HEK293 (cell line): ENCODE results near the gene AGXT2.

Source experiments
- CTCF ChIA-PET: fragments of 350-600 bp; formaldehyde crosslinking; extraction: SDS; loops from one replicate; lab custom pipeline; 2021; ENCODE audit warnings: antibody characterized with exemption; lab: Yijun Ruan, JAX
- POLR2A ChIA-PET: fragments of 300-600 bp; formaldehyde crosslinking; extraction: SDS; loops from one replicate; lab custom pipeline; 2020; ENCODE audit warnings: antibody characterized with exemption, inconsistent platforms; lab: Yijun Ruan, JAX
- H3K27ac ChIP-seq: fragments of 200-500 bp; sonication (Bioruptor generic); 2 replicates; pipeline ENCODE4 v1.5.1; 2014; ENCODE audit warnings: low read depth, low read length, control low read depth, inconsistent platforms; ENCODE audit errors: extremely low read depth
- H3K36me3 ChIP-seq, 2 experiments: fragments of 200-500 bp in 1 of 2; sonication (Bioruptor generic) in 1 of 2; 1 replicate in 1 of 2; 2 replicates in 1 of 2; pipeline ENCODE4 v1.5.1; 2014 to 2017; ENCODE audit warnings: inconsistent platforms in 2 of 2, low read length in 2 of 2; ENCODE audit not compliant: control insufficient read depth in 2 of 2, insufficient read depth in 1 of 2
- H3K4me1 ChIP-seq: fragments of 200-500 bp; sonication (Bioruptor generic); 2 replicates; pipeline ENCODE4 v1.5.1; 2014; ENCODE audit warnings: mild to moderate bottlenecking, low read length, inconsistent platforms; ENCODE audit not compliant: control insufficient read depth, insufficient read depth
- H3K4me3 ChIP-seq: 2 replicates; pipeline ENCODE4 v1.5.1; 2011; ENCODE audit warnings: low read depth, mild to moderate bottlenecking, control low read depth, low read length, moderate library complexity
- H3K9me3 ChIP-seq: fragments of 200-500 bp; sonication (Bioruptor generic); 2 replicates; pipeline ENCODE4 v1.5.1; 2014; ENCODE audit warnings: low read depth, low read length, inconsistent platforms; ENCODE audit not compliant: control insufficient read depth, insufficient read depth
- GFI1B ChIP-seq: fragments of 450-650 bp; formaldehyde crosslinking; IDR thresholded peaks from 2 replicates; pipeline ENCODE4 v1.5.1; 2016; ENCODE audit warnings: missing biosample characterization, missing genetic modification characterization
- GLIS1 ChIP-seq: fragments of 450-650 bp; formaldehyde crosslinking; IDR thresholded peaks from 2 replicates; pipeline ENCODE4 v1.5.1; 2016; ENCODE audit warnings: missing biosample characterization, missing genetic modification characterization
- PBX3 ChIP-seq: sonication (generic); formaldehyde crosslinking; IDR thresholded peaks from 2 replicates; pipeline ENCODE4 v1.8.1; 2022; ENCODE audit warnings: mild to moderate bottlenecking, moderate library complexity, missing genetic modification reagents
- SCRT2 ChIP-seq: fragments of 450-650 bp; formaldehyde crosslinking; IDR thresholded peaks from 2 replicates; pipeline ENCODE4 v1.5.1; 2016; ENCODE audit warnings: missing biosample characterization, missing genetic modification characterization
- SP3 ChIP-seq: fragments of 450-650 bp; formaldehyde crosslinking; IDR thresholded peaks from 2 replicates; pipeline ENCODE4 v1.5.1; 2016; ENCODE audit warnings: missing biosample characterization, missing genetic modification characterization
- WT1 ChIP-seq: fragments of 450-650 bp; formaldehyde crosslinking; IDR thresholded peaks from 2 replicates; pipeline ENCODE4 v1.5.1; 2016; ENCODE audit warnings: missing biosample characterization, missing genetic modification characterization
- ZBTB1 ChIP-seq: fragments of 450-650 bp; formaldehyde crosslinking; IDR thresholded peaks from 2 replicates; pipeline ENCODE4 v1.5.1; 2016; ENCODE audit warnings: missing biosample characterization, missing genetic modification characterization
- ZBTB11 ChIP-seq: fragments of 450-650 bp; formaldehyde crosslinking; conservative IDR thresholded peaks from 2 replicates; pipeline ENCODE4 v1.5.1; 2016; ENCODE audit warnings: low read depth, missing biosample characterization, missing genetic modification characterization
- ZBTB21 ChIP-seq: fragments of 450-650 bp; formaldehyde crosslinking; IDR thresholded peaks from 2 replicates; pipeline ENCODE4 v1.5.1; 2017; ENCODE audit warnings: missing biosample characterization, missing genetic modification characterization
- ZNF114 ChIP-seq: fragments of 450-650 bp; formaldehyde crosslinking; IDR thresholded peaks from 2 replicates; pipeline ENCODE4 v1.5.0; 2017; ENCODE audit warnings: missing biosample characterization, missing genetic modification characterization
- ZNF140 ChIP-seq: fragments of 450-650 bp; formaldehyde crosslinking; IDR thresholded peaks from 2 replicates; pipeline ENCODE4 v1.5.1; 2016; ENCODE audit warnings: missing biosample characterization, missing genetic modification characterization
- ZNF18 ChIP-seq: fragments of 450-650 bp; formaldehyde crosslinking; IDR thresholded peaks from 2 replicates; pipeline ENCODE4 v1.5.1; 2016; ENCODE audit warnings: missing biosample characterization, missing genetic modification characterization
- ZNF404 ChIP-seq: fragments of 450-650 bp; formaldehyde crosslinking; IDR thresholded peaks from 2 replicates; pipeline ENCODE4 v1.5.1; 2017; ENCODE audit warnings: missing biosample characterization, missing genetic modification characterization
- ZNF473 ChIP-seq: fragments of 450-650 bp; formaldehyde crosslinking; IDR thresholded peaks from 2 replicates; pipeline ENCODE4 v1.5.1; 2017; ENCODE audit warnings: missing biosample characterization, missing genetic modification characterization
- ZNF518A ChIP-seq: fragments of 450-650 bp; formaldehyde crosslinking; conservative IDR thresholded peaks from 2 replicates; pipeline ENCODE4 v1.5.1; 2016; ENCODE audit warnings: low read depth, missing biosample characterization, missing genetic modification characterization
- ZNF600 ChIP-seq: fragments of 450-650 bp; formaldehyde crosslinking; IDR thresholded peaks from 2 replicates; pipeline ENCODE4 v1.5.1; 2016; ENCODE audit warnings: missing biosample characterization, missing genetic modification characterization
- ZNF654 ChIP-seq: fragments of 450-650 bp; formaldehyde crosslinking; IDR thresholded peaks from 2 replicates; pipeline ENCODE4 v1.5.1; 2016; ENCODE audit warnings: low read depth, missing biosample characterization, missing genetic modification characterization
- ZNF777 ChIP-seq: fragments of 450-650 bp; formaldehyde crosslinking; IDR thresholded peaks from 2 replicates; pipeline ENCODE4 v1.5.1; 2017; ENCODE audit warnings: missing biosample characterization, missing genetic modification characterization, borderline replicate concordance
- ZNF792 ChIP-seq: fragments of 450-650 bp; formaldehyde crosslinking; IDR thresholded peaks from 2 replicates; pipeline ENCODE4 v1.5.1; 2016; ENCODE audit warnings: missing biosample characterization, missing genetic modification characterization
- ZSCAN30 ChIP-seq: fragments of 450-650 bp; IDR thresholded peaks from 2 replicates; pipeline ENCODE4 v1.5.1; 2018; ENCODE audit warnings: missing biosample characterization, mild to moderate bottlenecking, missing genetic modification characterization, moderate library complexity
- ZSCAN5A ChIP-seq: fragments of 450-650 bp; formaldehyde crosslinking; IDR thresholded peaks from 2 replicates; pipeline ENCODE4 v1.5.1; 2016; ENCODE audit warnings: missing biosample characterization, missing genetic modification characterization

AGXT2 gene

GRCh38 chr5:35024911-35025510, 22.7 kb downstream of the AGXT2 start:
- Histone ChIP-seq H3K4me1 (no peaks in the 10 kb centered on the region), H3K9me3 (no peaks in the 10 kb centered on the region), H3K36me3 (no peaks in the 10 kb centered on the region), H3K4me3 (no peak overlapping the region), H3K27ac (no peak overlapping the region)
- CTCF ChIA-PET: interaction anchor here (1.6 to 4.6 kb wide), 2 partner anchors 21 to 22 kb away, joined by 6 to 21 read pairs; no protein-coding TSS in a partner anchor
- POLR2A ChIA-PET: no interaction called here
- TF ChIP-seq ZNF18 (tag by site-specific recombination) (no peak), ZNF777 (tag by site-specific recombination) (no peak), PBX3 (CRISPR knock-in tag) (no peak), ZNF114 (tag by site-specific recombination) (no peak), SCRT2 (tag by site-specific recombination) (no peak), ZSCAN5A (tag by site-specific recombination) (no peak), GLIS1 (tag by site-specific recombination) (no peak), ZNF404 (tag by site-specific recombination) (no peak), GFI1B (tag by site-specific recombination) (no peak), WT1 (tag by site-specific recombination) (no peak), ZBTB1 (tag by site-specific recombination) (no peak)

GRCh38 chr5:35023391-35024178, 24.2 kb downstream of the AGXT2 start:
- Histone ChIP-seq H3K4me3 (no peak overlapping the region), H3K36me3 (no peaks in the 10 kb centered on the region), H3K4me1 (no peaks in the 10 kb centered on the region), H3K9me3 (no peaks in the 10 kb centered on the region), H3K27ac (no peak overlapping the region)
- CTCF ChIA-PET: interaction anchor here (1.6 kb wide), 1 partner anchor 20 kb away, joined by 6 read pairs; no protein-coding TSS in a partner anchor
- POLR2A ChIA-PET: no interaction called here
- TF ChIP-seq ZNF473 (tag by site-specific recombination) (no peak), ZBTB11 (tag by site-specific recombination) (peak; percentile 58), ZSCAN30 (no peak), ZNF600 (no peak), SP3 (no peak), ZNF140 (tag by site-specific recombination) (peak; percentile 73), ZNF792 (tag by site-specific recombination) (no peak), ZNF518A (tag by site-specific recombination) (peak; percentile 67), ZNF654 (tag by site-specific recombination) (no peak), ZBTB21 (tag by site-specific recombination) (0 out of 2 replicates have a peak, but pooled peaks have one; percentile 14)
